ENCODE data around the gene NBEA. TPM values are rescaled to one million over a fixed set of nuclear protein-coding genes. Genes with fewer than 3 reads are reported as not detected.

Gene NBEA
- total RNA-seq, 2 donors from 2014 or later, result 7.7 to 10.2 TPM

GRCh38 chr13:35614666-35615065 lies 672.6 kb downstream of the NBEA start:
- TF ChIP-seq CTCF (IDR thresholded peaks at IDR 0.05), result no peak
- no peak for ATAC-seq (ENCODE audit: insufficient number of reproducible peaks, low FRiP score, low read depth)
- Histone ChIP-seq H3K27me3 (replicated peaks; ENCODE audit: insufficient read depth) (no peaks in the 10 kb centered on the region), H3K4me1 (ENCODE audit: control insufficient read depth in 1 of 2, low read depth in 2 of 2) (no peaks in the 10 kb centered on the region), H3K36me3 (no peaks in the 10 kb centered on the region), H3K27ac (no peak overlapping the region), H3K9me3 (no peaks in the 10 kb centered on the region), H3K4me3 (no peak overlapping the region)
- DNase-seq (ENCODE audit: low spot score), result no peak

GRCh38 chr13:35617420-35617819 lies 675.4 kb downstream of the NBEA start:
- Histone ChIP-seq H3K9me3 (no peaks in the 10 kb centered on the region), H3K27ac (no peak overlapping the region), H3K36me3 (no peaks in the 10 kb centered on the region), H3K4me3 (no peak overlapping the region), H3K27me3 (replicated peaks; ENCODE audit: insufficient read depth) (no peaks in the 10 kb centered on the region), H3K4me1 (ENCODE audit: control insufficient read depth in 1 of 2, low read depth in 2 of 2) (no peaks in the 10 kb centered on the region)
- DNase-seq (ENCODE audit: low spot score) (no peak), ATAC-seq (ENCODE audit: insufficient number of reproducible peaks, low FRiP score, low read depth) (no peak)
- TF ChIP-seq CTCF (IDR thresholded peaks at IDR 0.05), result no peak

GRCh38 chr13:35618565-35619083 lies 676.6 kb downstream of the NBEA start:
- DNase-seq (ENCODE audit: low spot score) (no peak), ATAC-seq (ENCODE audit: insufficient number of reproducible peaks, low FRiP score, low read depth) (no peak)
- Histone ChIP-seq H3K4me1 (ENCODE audit: control insufficient read depth in 1 of 2, low read depth in 2 of 2) (no peaks in the 10 kb centered on the region), H3K27me3 (replicated peaks; ENCODE audit: insufficient read depth) (no peaks in the 10 kb centered on the region), H3K36me3 (no peaks in the 10 kb centered on the region), H3K9me3 (no peaks in the 10 kb centered on the region), H3K4me3 (no peak overlapping the region), H3K27ac (no peak overlapping the region)
- TF ChIP-seq CTCF (IDR thresholded peaks at IDR 0.05), result no peak

DNA sequence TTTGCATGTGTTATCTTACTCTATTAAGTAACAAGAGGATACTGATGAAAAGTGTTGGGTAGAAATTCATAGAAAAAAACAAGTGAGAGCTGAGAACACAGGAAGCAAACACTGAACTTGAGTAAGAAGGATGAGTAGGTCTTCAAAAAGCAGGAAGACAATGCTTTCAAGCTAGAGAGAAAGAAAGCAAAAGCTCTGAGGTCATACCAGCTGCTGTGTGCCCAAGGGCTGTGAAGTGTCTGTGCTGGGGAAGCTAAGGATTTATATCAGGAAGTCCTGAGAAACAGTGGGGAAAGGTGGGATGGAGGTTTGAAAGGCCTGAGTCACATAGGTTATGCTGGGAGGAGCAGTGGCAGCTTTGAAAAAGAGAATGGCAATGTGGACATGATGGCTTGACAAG lies 679.9 kb downstream of the NBEA start:
- no peak for ATAC-seq (ENCODE audit: insufficient number of reproducible peaks, low FRiP score, low read depth)
- H3K27me3 ChIP-seq (replicated peaks; ENCODE audit: insufficient read depth), result no peaks in the 10 kb centered on the region

DNA sequence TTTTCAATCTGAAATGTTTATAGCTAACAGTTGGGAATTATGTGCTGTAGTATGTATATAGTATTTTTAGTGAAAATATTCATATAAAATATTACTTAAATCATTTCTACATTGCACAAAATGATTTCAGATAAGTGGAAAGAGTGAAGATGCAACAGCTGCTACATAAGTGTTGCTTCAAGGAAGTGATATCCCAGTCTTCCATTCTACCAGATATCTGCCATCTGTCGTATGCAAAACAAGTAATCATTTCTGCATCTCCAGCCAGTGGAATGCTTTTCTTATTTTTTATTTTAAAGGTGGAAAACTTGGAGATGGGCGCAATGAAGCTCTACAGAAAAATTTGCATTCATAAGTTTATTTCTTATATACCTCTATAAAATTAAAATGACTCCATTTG lies 687.0 kb downstream of the NBEA start:
- Histone ChIP-seq H3K36me3 (no peaks in the 10 kb centered on the region), H3K4me3 (no peak overlapping the region), H3K9me3 (no peaks in the 10 kb centered on the region), H3K4me1 (ENCODE audit: control insufficient read depth in 1 of 2, low read depth in 2 of 2) (no peaks in the 10 kb centered on the region), H3K27me3 (replicated peaks; ENCODE audit: insufficient read depth) (no peaks in the 10 kb centered on the region), H3K27ac (no peak overlapping the region)
- TF ChIP-seq CTCF (IDR thresholded peaks at IDR 0.05), result no peak
- no peak for DNase-seq (ENCODE audit: low spot score)
- no peak for ATAC-seq (ENCODE audit: insufficient number of reproducible peaks, low FRiP score, low read depth)

More for the DNA sequence above, 679.9 kb downstream of the NBEA start:
- no peak overlapping the region for H3K4me3 ChIP-seq
- no peaks in the 10 kb centered on the region for H3K9me3 ChIP-seq
- no peak for TF ChIP-seq CTCF (IDR thresholded peaks at IDR 0.05)
- DNase-seq (ENCODE audit: low spot score), result no peak
- H3K36me3 ChIP-seq, result no peaks in the 10 kb centered on the region
- no peak overlapping the region for H3K27ac ChIP-seq
- no peaks in the 10 kb centered on the region for H3K4me1 ChIP-seq (ENCODE audit: control insufficient read depth in 1 of 2, low read depth in 2 of 2)

Measured in thoracic aorta (tissue), 2 donors.